Fibroblast of lung (primary cell): ENCODE measurements around the gene AARS1. TPM values are rescaled to one million over a fixed set of nuclear protein-coding genes. Genes with fewer than 3 reads are reported as not detected.
"Not testable (repeated sequence)": the region's sequence is repeated elsewhere in the genome, so short reads cannot be mapped to it uniquely, and the experiment has no call there.

Experiments
- DNase-seq, 2 donors: peaks; one replicate each; pipeline versions ENCODE4 v3.0.0 to v3.0.0-alpha.2; 2010; ENCODE audit warnings: low read depth in 2 of 2
- H2AFZ ChIP-seq: 2 replicates; pipeline ENCODE4 v1.5.1; 2012; ENCODE audit warnings: low read length, control low read depth, inconsistent platforms
- H3K27ac ChIP-seq: 2 replicates; pipeline ENCODE4 v1.5.1; 2011; ENCODE audit warnings: low read length, control low read depth; ENCODE audit not compliant: insufficient read depth
- H3K27me3 ChIP-seq: 2 replicates; pipeline ENCODE4 v1.5.1; 2011; ENCODE audit warnings: mild to moderate bottlenecking, low read length; ENCODE audit not compliant: control insufficient read depth, insufficient read depth
- H3K36me3 ChIP-seq: 2 replicates; pipeline ENCODE4 v1.5.1; 2011; ENCODE audit warnings: low read length; ENCODE audit not compliant: control insufficient read depth, insufficient read depth
- H3K4me1 ChIP-seq: 2 replicates; pipeline ENCODE4 v1.5.1; 2011; ENCODE audit warnings: low read length; ENCODE audit not compliant: control insufficient read depth, insufficient read depth; ENCODE audit errors: extremely low read depth
- H3K4me2 ChIP-seq: 2 replicates; pipeline ENCODE4 v1.5.1; 2011; ENCODE audit warnings: low read length, control low read depth; ENCODE audit not compliant: insufficient read depth; ENCODE audit errors: extremely low read depth
- H3K4me3 ChIP-seq, 4 experiments: fragments of 200-600 bp in 1 of 4; sonication (generic) in 1 of 4; replicated peaks in 1 of 4; 2 replicates each; pipeline ENCODE4 v1.5.1; 2011 to 2016; ENCODE audit warnings: low read length in 4 of 4, low read depth in 3 of 4, mild to moderate bottlenecking in 3 of 4, control low read depth in 2 of 4, inconsistent platforms in 1 of 4, mixed read lengths in 1 of 4; ENCODE audit not compliant: insufficient read depth in 1 of 4; ENCODE audit errors: control extremely low read depth in 1 of 4
- H3K79me2 ChIP-seq: 2 replicates; pipeline ENCODE4 v1.5.1; 2012; ENCODE audit warnings: mild to moderate bottlenecking, low read length, inconsistent platforms; ENCODE audit not compliant: control insufficient read depth, insufficient read depth
- H3K9ac ChIP-seq: 2 replicates; pipeline ENCODE4 v1.5.1; 2011; ENCODE audit warnings: mild to moderate bottlenecking, low read length, control low read depth; ENCODE audit not compliant: insufficient read depth
- H3K9me3 ChIP-seq: 2 replicates; pipeline ENCODE4 v1.5.1; 2012; ENCODE audit warnings: low read depth, low read length; ENCODE audit not compliant: control insufficient read depth, insufficient read depth
- H4K20me1 ChIP-seq: 2 replicates; pipeline ENCODE4 v1.5.1; 2011; ENCODE audit warnings: low read length; ENCODE audit not compliant: control insufficient read depth, insufficient read depth; ENCODE audit errors: extremely low read depth
- polyA plus RNA-seq, 2 donors: library from polyadenylated mRNA; depleted of rRNA in 1 of 2; stranded (reverse) in 1 of 2; unstranded in 1 of 2; fragments of >200 nt; gene quantifications; 2 replicates each; pipeline ENCODE4 v1.2.1, GENCODE V29; 2011 to 2012; ENCODE audit warnings: missing spikeins in 1 of 2
- total RNA-seq: library from RNA; depleted of rRNA; stranded (reverse); fragments of >200 nt; gene quantifications from 2 replicates; pipeline ENCODE4 v1.2.1, GENCODE V29; 2014

Gene AARS1
- total and polyA plus RNA-seq, 2 donors (not counting 1 experiment from before 2014, with no cell fraction given), result 137 to 596 TPM

DNA sequence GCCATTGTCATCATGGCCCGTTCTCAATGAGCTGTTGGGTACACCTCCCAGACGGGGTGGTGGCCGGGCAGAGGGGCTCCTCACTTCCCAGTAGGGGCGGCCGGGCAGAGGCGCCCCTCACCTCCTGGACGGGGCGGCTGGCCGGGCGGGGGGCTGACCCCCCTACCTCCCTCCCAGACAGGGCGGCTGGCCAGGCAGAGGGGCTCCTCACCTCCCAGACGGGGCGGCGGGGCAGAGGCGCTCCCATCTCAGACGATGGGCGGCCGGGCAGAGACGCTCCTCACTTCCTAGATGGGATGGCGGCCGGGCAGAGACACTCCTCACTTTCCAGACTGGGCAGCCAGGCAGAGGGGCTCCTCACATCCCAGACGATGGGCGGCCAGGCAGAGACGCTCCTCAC lies 64.7 kb downstream of the AARS1 start:
- not testable (repeated sequence) for H2AFZ ChIP-seq, H3K36me3 ChIP-seq, H3K4me2 ChIP-seq, H3K79me2 ChIP-seq, H3K9me3 ChIP-seq, H3K27ac ChIP-seq, H3K4me1 ChIP-seq, H3K9ac ChIP-seq, H4K20me1 ChIP-seq, H3K27me3 ChIP-seq, DNase-seq, H3K4me3 ChIP-seq

DNA sequence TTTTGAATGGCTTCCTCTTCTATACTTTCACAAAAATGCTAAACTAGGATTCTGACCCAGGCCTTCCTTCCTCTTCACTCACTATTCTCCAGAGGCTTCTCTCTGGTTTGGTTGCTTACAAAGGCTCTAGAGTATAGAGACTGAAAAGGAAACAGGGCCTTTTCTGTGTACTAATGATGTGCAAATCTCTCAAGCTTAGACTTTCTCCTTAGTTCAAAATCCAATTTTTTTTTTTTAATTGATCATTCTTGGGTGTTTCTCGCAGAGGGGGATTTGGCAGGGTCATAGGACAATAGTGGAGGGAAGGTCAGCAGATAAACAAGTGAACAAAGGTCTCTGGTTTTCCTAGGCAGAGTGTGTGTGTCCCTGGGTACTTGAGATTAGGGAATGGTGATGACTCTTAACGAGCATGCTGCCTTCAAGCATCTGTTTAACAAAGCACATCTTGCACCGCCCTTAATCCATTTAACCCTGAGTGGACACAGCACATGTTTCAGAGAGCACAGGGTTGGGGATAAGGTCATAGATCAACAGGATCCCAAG lies 65.3 kb downstream of the AARS1 start:
- not testable (repeated sequence) for H3K36me3 ChIP-seq, H2AFZ ChIP-seq, H3K79me2 ChIP-seq, H3K27me3 ChIP-seq, H4K20me1 ChIP-seq, H3K4me3 ChIP-seq, H3K4me1 ChIP-seq, DNase-seq, H3K9ac ChIP-seq, H3K4me2 ChIP-seq, H3K27ac ChIP-seq, H3K9me3 ChIP-seq

DNA sequence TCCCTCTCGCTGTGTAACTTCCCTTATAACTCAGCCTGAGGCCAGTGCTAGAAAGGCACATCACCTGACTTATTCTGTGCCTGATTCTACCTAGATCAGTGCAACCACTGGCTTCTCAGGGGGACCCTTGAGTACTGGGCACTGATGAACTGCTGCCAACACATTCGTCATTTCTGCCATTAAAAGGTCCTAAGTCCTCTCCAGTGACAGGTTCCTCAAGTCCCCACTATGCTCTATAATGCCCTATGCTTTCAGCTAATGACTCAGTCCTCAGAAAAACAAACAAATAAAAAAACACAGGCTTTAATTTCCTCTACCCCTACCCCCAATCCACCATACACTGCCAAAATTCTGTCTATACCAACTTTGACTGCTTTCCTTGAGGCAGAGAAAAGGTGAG lies 66.1 kb downstream of the AARS1 start:
- H3K4me2 ChIP-seq, H3K9ac ChIP-seq, H3K4me1 ChIP-seq, H3K27me3 ChIP-seq, H3K79me2 ChIP-seq, H3K4me3 ChIP-seq, H3K9me3 ChIP-seq, H3K36me3 ChIP-seq, H3K27ac ChIP-seq, H4K20me1 ChIP-seq, DNase-seq, H2AFZ ChIP-seq: not testable (repeated sequence)

DNA sequence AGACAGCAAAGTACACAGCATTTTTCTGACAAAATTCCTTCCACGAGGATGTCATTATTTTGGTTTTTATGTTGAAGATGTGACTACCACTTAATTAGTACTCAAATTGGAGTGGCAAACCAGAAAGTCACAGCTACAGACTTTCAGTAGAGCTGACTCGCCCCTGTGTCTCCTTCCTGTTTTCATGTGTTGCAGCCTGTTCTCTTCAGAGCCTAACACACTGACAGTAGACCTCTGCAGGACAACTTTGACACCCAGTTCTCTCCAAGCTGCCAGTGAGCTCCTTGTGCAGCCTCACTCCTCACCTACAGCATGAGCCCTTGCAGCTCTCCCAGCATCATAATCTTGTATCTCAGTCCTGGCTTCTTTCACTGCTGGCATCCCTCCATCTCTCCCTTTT lies 66.7 kb downstream of the AARS1 start:
- DNase-seq, H3K27me3 ChIP-seq: not testable (repeated sequence)

DNA sequence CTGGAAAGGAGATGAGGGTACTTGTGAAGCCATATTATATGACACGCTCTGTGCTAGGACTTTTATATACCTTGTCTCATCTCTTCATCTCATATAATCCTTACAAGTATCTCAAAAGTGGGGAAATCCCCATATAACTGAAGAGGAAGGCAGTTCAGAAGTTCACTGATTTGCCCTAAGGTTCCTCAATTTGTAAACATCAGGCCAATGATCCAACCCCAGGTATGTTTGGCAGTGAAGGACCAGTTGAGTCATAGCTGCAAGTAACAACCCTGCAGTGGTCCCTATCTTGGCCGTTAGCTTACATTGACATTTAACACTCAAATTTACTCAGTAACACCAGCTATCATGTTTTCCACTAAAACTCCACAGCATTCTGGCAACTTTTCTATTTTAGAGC lies 70.7 kb downstream of the AARS1 start:
- H3K4me3 ChIP-seq, H4K20me1 ChIP-seq, H3K79me2 ChIP-seq, H3K9ac ChIP-seq, H2AFZ ChIP-seq, H3K27me3 ChIP-seq, H3K4me1 ChIP-seq, H3K27ac ChIP-seq, H3K36me3 ChIP-seq, H3K4me2 ChIP-seq, H3K9me3 ChIP-seq: not testable (repeated sequence)
- DNase-seq, result peak in 1 of 2 donors; percentile 18

More for the DNA sequence above, 66.7 kb downstream of the AARS1 start:
- not testable (repeated sequence) for H3K36me3 ChIP-seq, H3K9ac ChIP-seq, H3K9me3 ChIP-seq, H2AFZ ChIP-seq, H3K4me2 ChIP-seq, H3K27ac ChIP-seq, H4K20me1 ChIP-seq, H3K4me1 ChIP-seq, H3K4me3 ChIP-seq, H3K79me2 ChIP-seq

DNA sequence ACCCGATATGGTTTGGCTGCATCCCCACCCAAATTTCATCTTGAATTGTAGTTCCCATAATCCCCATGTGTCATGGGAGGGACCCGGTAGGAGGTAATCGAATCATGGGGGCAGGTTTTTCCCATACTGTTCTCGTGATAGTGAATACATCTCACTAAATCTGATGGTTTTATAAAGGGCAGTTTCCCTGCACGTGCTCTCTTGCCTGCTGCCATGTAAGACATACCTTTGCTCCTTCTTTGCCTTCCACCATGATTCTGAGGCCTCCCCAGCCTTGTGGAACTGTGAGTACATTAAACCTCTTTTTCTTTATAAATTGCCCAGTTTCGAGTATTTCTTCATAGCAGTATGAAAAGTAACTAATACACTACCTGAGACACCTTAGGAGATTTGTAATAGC lies 82.9 kb downstream of the AARS1 start:
- H3K4me3 ChIP-seq, H3K27me3 ChIP-seq, H4K20me1 ChIP-seq, H3K79me2 ChIP-seq, H3K36me3 ChIP-seq, H3K9ac ChIP-seq, DNase-seq, H3K4me2 ChIP-seq, H3K27ac ChIP-seq, H2AFZ ChIP-seq, H3K9me3 ChIP-seq, H3K4me1 ChIP-seq: not testable (repeated sequence)

DNA sequence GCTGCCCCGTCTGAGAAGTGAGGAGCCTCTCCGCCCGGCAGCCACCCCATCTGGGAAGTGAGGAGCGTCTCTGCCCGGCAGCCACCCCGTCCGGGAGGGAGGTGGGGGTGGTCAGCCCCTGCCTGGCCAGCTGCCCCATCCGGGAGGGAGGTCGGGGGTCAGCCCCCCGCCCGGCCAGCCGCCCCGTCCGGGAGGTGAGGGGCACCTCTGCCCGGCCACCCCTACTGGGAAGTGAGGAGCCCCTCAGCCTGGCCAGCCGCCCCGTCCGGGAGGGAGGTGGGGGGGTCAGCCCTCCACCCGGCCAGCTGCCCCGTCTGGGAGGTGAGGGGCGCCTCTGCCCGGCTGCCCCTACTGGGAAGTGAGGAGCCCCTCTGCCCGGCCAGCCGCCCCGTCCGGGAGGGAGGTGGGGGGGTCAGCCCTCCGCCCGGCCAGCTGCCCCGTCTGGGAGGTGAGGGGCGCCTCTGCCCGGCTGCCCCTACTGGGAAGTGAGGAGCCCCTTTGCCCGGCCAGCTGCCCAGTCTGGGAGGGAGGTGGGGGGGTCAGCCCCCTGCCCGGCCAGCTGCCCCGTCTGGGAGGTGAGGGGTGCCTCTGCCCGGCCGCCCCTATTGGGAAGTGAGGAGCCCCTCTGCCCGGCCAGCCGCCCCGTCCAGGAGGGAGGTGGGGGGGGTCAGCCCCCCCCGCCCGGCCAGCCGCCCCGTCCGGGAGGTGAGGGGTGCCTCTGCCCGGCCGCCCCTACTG lies 84.5 kb downstream of the AARS1 start:
- not testable (repeated sequence) for H3K4me1 ChIP-seq, H3K4me3 ChIP-seq, H3K9ac ChIP-seq, H3K36me3 ChIP-seq, H3K4me2 ChIP-seq, H3K9me3 ChIP-seq, H3K27ac ChIP-seq, DNase-seq, H3K27me3 ChIP-seq, H3K79me2 ChIP-seq, H2AFZ ChIP-seq, H4K20me1 ChIP-seq
